ENCODE measurements around the gene UBE3B.

UBE3B gene

DNA sequence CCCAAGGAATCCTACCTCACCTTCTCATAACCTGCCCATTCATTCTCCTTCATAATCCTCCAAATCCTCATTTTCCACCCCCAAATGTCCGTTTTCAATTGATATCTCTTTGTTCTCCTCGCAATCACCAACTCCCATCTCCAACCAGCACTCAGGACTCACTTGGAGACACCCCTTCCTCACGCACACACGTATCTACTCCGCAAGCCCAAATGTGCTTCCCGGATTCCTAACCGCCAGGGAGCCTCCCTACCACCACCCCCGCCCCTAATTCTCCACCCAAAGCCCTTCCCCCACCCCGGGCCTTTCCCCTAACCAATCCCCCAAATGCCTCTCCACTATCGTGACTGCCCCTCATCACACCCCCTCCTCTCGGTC, 638 bp upstream of the UBE3B start:
- no peak for DNase-seq

DNA sequence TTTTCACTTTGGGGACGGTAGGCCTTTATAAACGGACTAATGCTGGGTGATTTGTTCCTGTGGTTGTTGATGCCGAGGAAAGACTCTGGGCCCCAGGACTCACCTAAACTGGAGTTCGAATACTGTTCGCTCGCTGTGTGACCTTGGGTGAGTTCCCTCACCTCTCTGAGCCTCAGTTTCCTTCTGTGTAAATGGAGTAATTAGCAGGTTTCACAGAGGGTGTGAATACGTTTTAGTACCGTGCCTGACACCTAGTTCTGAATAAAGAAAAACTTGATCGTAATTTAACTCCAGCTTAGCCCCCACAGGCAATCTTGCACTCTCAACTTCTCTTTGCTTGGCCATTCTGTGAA, 505 bp downstream of the UBE3B start:
- no peak for DNase-seq

DNA sequence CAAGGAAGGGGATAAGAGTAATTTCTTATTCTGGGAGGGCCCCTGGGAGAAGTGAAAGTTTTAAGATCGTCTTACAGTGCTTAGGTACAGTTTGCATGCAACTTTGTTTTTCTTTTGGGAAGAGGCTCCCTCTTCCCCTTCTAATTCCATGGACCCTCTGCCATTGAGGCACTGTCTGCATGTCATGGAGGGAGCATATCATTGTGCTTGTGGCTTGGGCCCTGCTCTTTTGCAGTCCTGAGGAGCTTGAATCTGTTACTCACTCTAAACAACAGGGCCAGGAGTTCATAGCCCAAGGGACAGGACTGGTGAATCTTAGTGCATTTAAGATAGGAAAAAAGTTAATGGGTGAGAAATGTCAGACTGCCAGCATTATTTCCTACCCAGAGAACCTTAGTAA, 2.3 kb downstream of the UBE3B start:
- no peak for DNase-seq

GRCh38 chr12:109480356-109480755, 2.9 kb downstream of the UBE3B start:
- DNase-seq, result no peak

- no peak for DNase-seq
Observed at GRCh38 chr12:109481863-109482262, 4.4 kb downstream of the UBE3B start.

DNA sequence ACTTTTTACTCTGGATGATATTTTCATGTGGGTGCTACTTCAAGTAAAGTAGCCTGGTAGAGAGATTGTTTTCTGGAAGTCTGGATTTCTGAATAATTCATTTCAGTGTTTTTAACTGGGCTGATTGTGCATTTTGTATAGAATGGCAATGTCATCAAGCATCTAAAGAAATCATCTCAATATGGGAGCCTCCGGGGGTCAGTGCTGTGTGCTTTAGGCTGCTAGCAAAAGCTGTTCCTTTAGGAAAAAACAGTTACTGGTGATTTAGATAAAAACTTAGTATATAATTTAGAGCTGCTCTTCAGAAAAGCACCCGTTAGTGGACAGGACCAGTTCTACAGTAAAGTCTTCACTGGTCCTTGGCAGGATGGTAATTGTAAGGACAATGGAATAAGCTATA, 5.1 kb downstream of the UBE3B start:
- no peak for DNase-seq

GRCh38 chr12:109482894-109483293, 5.5 kb downstream of the UBE3B start:
- no peak for DNase-seq

DNA sequence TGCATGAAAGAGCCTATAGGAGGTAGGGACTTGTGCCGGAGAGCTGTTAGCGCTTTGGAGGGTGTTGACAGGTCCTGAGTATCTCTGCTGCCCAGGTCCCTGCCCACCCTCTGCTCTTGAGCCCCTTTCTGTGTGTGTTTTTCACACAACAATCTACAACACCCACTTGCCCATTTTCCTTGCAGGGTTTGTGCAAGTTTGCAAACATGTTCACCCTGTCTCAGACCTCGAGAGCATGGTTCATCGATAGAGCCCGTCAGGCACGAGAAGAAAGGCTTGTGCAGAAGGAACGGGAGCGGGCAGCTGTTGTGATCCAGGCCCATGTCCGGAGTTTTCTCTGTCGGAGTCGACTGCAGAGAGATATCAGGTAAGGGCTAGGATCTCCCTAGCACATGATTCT, 5.9 kb downstream of the UBE3B start:
- DNase-seq, result no peak

DNA sequence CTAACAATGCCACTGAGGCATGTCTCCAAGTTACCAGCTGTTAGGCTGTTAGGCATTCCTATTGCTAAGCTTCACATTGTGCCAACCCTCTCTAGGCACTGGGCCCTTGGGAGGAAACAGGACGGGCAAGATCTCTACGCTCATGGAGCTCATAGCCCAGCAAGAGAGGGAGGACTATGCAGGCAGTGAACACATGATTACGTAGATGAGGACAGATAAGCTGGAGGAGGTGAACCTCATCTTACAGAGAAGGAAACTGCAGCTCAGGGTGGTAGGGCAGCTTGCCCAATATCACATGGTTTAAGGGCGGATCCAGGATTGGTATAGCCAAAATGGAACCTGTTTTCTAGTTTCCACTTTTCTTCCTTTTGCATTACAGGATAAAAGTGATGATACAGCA, 7.8 kb downstream of the UBE3B start:
- no peak for DNase-seq

GRCh38 chr12:109487181-109488050, 10.0 kb downstream of the UBE3B start:
- DNase-seq, result no peak

GRCh38 chr12:109488051-109488665, 10.7 kb downstream of the UBE3B start:
- DNase-seq, result no peak

GRCh38 chr12:109489016-109489954, 11.9 kb downstream of the UBE3B start:
- no peak for DNase-seq

- DNase-seq, result no peak
Observed at GRCh38 chr12:109489955-109490565, 12.6 kb downstream of the UBE3B start.

- no peak for DNase-seq
Observed at GRCh38 chr12:109491671-109492070, 14.2 kb downstream of the UBE3B start.

DNA sequence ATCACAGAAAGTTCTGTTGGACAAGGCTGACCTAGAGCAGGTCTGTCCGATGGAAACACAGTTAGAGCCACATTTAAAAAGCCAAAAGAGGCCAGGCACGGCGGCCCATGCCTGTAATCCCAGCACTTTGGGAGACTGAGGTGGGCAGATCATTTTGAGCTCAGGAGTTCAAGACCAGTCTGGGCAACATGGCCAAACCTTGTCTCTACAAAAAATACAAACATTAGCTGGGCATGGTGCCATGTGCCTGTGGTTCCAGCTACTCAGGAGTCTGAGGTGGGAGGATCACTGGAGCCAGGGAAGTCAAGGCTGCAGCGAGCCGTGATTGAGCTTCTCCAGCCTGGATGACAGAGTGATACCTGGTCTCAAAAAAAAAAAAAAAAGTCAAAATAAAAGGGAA, 14.9 kb downstream of the UBE3B start:
- DNase-seq, result no peak

- no peak for DNase-seq
Observed at GRCh38 chr12:109493090-109493489, 15.7 kb downstream of the UBE3B start.

GRCh38 chr12:109493938-109494337, 16.5 kb downstream of the UBE3B start:
- no peak for DNase-seq

- DNase-seq, result no peak
Observed at GRCh38 chr12:109494348-109494881, 17.0 kb downstream of the UBE3B start.

GRCh38 chr12:109495012-109495411, 17.6 kb downstream of the UBE3B start:
- no peak for DNase-seq

GRCh38 chr12:109496306-109496705, 18.9 kb downstream of the UBE3B start:
- DNase-seq, result no peak

DNA sequence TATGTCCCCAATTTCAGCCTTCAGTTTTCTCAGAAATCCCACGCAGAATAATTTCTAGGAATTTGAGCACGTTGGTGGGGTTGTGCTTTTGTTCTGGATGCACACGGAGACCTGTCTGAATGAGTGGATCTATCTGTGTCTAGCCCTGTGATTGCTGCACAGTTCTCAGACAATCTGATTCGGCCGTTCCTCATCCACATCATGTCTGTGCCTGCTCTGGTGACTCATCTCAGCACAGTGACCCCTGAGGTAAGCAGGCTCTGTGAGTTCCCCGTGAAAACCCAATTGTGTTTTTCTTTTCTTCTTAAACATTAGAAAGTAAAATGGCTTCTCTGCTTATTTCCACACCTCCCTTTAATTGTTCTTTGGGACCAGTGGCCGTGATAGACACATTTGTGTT, 20.2 kb downstream of the UBE3B start:
- no peak for DNase-seq

- no peak for DNase-seq
Observed at GRCh38 chr12:109500406-109501185, 23.2 kb downstream of the UBE3B start.
